Activated naive CD8-positive, alpha-beta T cell treated with anti-CD3 and anti-CD28 coated beads, Interleukin-2, amount 50 U/mL, for 16 hours (primary cell): ENCODE results near the gene MYO1E.
"Not testable (repeated sequence)": the region's sequence is repeated elsewhere in the genome, so short reads cannot be mapped to it uniquely, and the experiment has no call there.

ENCODE experiments used
- DNase-seq: peaks from one replicate; pipeline ENCODE4 v3.0.0-alpha.2; 2020; ENCODE audit warnings: low read depth, low spot score

The MYO1E gene

GRCh38 chr15:59166601-59167265, 205.9 kb downstream of the MYO1E start:
- no peak for DNase-seq

- no peak for DNase-seq
Measured at GRCh38 chr15:59166166-59166565, 206.5 kb downstream of the MYO1E start.

GRCh38 chr15:59165726-59166125, 206.9 kb downstream of the MYO1E start:
- no peak for DNase-seq

GRCh38 chr15:59162080-59162479, 210.6 kb downstream of the MYO1E start:
- not testable (repeated sequence) for DNase-seq

GRCh38 chr15:59160880-59161593, 211.6 kb downstream of the MYO1E start:
- DNase-seq = no peak

- DNase-seq = no peak
Measured at GRCh38 chr15:59159210-59159609, 213.5 kb downstream of the MYO1E start.

- DNase-seq = no peak
Measured at GRCh38 chr15:59158701-59159034, 214.0 kb downstream of the MYO1E start.

GRCh38 chr15:59157840-59158700, 214.6 kb downstream of the MYO1E start:
- DNase-seq = no peak

GRCh38 chr15:59157396-59157795, 215.3 kb downstream of the MYO1E start:
- DNase-seq = no peak

- no peak for DNase-seq
Measured at GRCh38 chr15:59155431-59155830, 217.2 kb downstream of the MYO1E start.

GRCh38 chr15:59154243-59154642, 218.4 kb downstream of the MYO1E start:
- DNase-seq = no peak

- no peak for DNase-seq
Measured at GRCh38 chr15:59153466-59153865, 219.2 kb downstream of the MYO1E start.

- DNase-seq = no peak
Measured at GRCh38 chr15:59152694-59153450, 219.8 kb downstream of the MYO1E start.

- DNase-seq = no peak
Measured at GRCh38 chr15:59150185-59150584, 222.5 kb downstream of the MYO1E start.

- DNase-seq = no peak
Measured at GRCh38 chr15:59148153-59148833, 224.4 kb downstream of the MYO1E start.

- DNase-seq = no peak
Measured at GRCh38 chr15:59147666-59148065, 225.0 kb downstream of the MYO1E start.

GRCh38 chr15:59144594-59144993, 228.1 kb downstream of the MYO1E start:
- not testable (repeated sequence) for DNase-seq

- no peak for DNase-seq
Measured at GRCh38 chr15:59143281-59143680, 229.4 kb downstream of the MYO1E start.

GRCh38 chr15:59140422-59141226, 232.0 kb downstream of the MYO1E start:
- DNase-seq = no peak

- DNase-seq = no peak
Measured at GRCh38 chr15:59138243-59138642, 234.4 kb downstream of the MYO1E start.
